ENCODE data around the gene RAB27A. TPM values are rescaled to one million over a fixed set of nuclear protein-coding genes. Genes with fewer than 3 reads are reported as not detected.

The RAB27A gene
- total RNA-seq, 1 experiment from 2014 or later: 4.7 TPM

GRCh38 chr15:55230953-55231352 is 58.7 kb downstream of the RAB27A start (continued):
- no peak for TF ChIP-seq E2F5 (CRISPR knock-in tag; IDR thresholded peaks at IDR 0.05)
- TF ChIP-seq HMGA2 (CRISPR knock-in tag; IDR thresholded peaks at IDR 0.05): no peak
- no peak for TF ChIP-seq FOXK1 (CRISPR knock-in tag; IDR thresholded peaks at IDR 0.05)

- ATAC-seq (no peak), DNase-seq (ENCODE audit: low spot score) (no peak)
- ChIA-PET POLR2A (no interaction called here), CTCF (interaction anchor here (0.7 to 1.5 kb wide), 2 partner anchors 12 to 13 kb away, joined by 3 to 6 read pairs; no protein-coding TSS in a partner anchor)
- Mint-ChIP-seq H3K4me1 (peaks cover 6% of the 10 kb centered on the region), H3K36me3 (no peaks in the 10 kb centered on the region), H3K9me3 (no peaks in the 10 kb centered on the region; the same call in 1 of the 2 replicates), H3K27ac (no peak overlapping the region), H3K27me3 (ENCODE audit: low read depth) (no peaks in the 10 kb centered on the region), H3K4me3 (no peak overlapping the region)
- TF ChIP-seq, protein P1, sequence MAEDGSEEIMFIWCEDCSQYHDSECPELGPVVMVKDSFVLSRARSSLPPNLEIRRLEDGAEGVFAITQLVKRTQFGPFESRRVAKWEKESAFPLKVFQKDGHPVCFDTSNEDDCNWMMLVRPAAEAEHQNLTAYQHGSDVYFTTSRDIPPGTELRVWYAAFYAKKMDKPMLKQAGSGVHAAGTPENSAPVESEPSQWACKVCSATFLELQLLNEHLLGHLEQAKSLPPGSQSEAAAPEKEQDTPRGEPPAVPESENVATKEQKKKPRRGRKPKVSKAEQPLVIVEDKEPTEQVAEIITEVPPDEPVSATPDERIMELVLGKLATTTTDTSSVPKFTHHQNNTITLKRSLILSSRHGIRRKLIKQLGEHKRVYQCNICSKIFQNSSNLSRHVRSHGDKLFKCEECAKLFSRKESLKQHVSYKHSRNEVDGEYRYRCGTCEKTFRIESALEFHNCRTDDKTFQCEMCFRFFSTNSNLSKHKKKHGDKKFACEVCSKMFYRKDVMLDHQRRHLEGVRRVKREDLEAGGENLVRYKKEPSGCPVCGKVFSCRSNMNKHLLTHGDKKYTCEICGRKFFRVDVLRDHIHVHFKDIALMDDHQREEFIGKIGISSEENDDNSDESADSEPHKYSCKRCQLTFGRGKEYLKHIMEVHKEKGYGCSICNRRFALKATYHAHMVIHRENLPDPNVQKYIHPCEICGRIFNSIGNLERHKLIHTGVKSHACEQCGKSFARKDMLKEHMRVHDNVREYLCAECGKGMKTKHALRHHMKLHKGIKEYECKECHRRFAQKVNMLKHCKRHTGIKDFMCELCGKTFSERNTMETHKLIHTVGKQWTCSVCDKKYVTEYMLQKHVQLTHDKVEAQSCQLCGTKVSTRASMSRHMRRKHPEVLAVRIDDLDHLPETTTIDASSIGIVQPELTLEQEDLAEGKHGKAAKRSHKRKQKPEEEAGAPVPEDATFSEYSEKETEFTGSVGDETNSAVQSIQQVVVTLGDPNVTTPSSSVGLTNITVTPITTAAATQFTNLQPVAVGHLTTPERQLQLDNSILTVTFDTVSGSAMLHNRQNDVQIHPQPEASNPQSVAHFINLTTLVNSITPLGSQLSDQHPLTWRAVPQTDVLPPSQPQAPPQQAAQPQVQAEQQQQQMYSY (CRISPR knock-in tag; IDR thresholded peaks at IDR 0.05): no peak
- TF ChIP-seq E2F4 (CRISPR knock-in tag; IDR thresholded peaks at IDR 0.05; ENCODE audit: borderline replicate concordance, low read depth): no peak
- TF ChIP-seq, protein P2, sequence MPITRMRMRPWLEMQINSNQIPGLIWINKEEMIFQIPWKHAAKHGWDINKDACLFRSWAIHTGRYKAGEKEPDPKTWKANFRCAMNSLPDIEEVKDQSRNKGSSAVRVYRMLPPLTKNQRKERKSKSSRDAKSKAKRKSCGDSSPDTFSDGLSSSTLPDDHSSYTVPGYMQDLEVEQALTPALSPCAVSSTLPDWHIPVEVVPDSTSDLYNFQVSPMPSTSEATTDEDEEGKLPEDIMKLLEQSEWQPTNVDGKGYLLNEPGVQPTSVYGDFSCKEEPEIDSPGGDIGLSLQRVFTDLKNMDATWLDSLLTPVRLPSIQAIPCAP (CRISPR knock-in tag; IDR thresholded peaks at IDR 0.05): no peak
- no peak for TF ChIP-seq NFATC4 (CRISPR knock-in tag; IDR thresholded peaks at IDR 0.05)
- no peak for TF ChIP-seq GRHL2 (CRISPR knock-in tag; IDR thresholded peaks at IDR 0.05; ENCODE audit: insufficient replicate concordance, severe bottlenecking)
- TF ChIP-seq CREM (CRISPR knock-in tag; IDR thresholded peaks at IDR 0.05): no peak
- no peak for TF ChIP-seq GTF2I (CRISPR knock-in tag; conservative IDR thresholded peaks at IDR 0.05)
- TF ChIP-seq, protein P3, sequence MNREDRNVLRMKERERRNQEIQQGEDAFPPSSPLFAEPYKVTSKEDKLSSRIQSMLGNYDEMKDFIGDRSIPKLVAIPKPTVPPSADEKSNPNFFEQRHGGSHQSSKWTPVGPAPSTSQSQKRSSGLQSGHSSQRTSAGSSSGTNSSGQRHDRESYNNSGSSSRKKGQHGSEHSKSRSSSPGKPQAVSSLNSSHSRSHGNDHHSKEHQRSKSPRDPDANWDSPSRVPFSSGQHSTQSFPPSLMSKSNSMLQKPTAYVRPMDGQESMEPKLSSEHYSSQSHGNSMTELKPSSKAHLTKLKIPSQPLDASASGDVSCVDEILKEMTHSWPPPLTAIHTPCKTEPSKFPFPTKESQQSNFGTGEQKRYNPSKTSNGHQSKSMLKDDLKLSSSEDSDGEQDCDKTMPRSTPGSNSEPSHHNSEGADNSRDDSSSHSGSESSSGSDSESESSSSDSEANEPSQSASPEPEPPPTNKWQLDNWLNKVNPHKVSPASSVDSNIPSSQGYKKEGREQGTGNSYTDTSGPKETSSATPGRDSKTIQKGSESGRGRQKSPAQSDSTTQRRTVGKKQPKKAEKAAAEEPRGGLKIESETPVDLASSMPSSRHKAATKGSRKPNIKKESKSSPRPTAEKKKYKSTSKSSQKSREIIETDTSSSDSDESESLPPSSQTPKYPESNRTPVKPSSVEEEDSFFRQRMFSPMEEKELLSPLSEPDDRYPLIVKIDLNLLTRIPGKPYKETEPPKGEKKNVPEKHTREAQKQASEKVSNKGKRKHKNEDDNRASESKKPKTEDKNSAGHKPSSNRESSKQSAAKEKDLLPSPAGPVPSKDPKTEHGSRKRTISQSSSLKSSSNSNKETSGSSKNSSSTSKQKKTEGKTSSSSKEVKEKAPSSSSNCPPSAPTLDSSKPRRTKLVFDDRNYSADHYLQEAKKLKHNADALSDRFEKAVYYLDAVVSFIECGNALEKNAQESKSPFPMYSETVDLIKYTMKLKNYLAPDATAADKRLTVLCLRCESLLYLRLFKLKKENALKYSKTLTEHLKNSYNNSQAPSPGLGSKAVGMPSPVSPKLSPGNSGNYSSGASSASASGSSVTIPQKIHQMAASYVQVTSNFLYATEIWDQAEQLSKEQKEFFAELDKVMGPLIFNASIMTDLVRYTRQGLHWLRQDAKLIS (CRISPR knock-in tag; IDR thresholded peaks at IDR 0.05; ENCODE audit: borderline replicate concordance): no peak
- TF ChIP-seq CTCF (IDR thresholded peaks at IDR 0.05): no peak
- TF ChIP-seq ZNF671 (CRISPR knock-in tag; IDR thresholded peaks at IDR 0.05): no peak
- TF ChIP-seq ATF1 (CRISPR knock-in tag; IDR thresholded peaks at IDR 0.05): no peak
- no peak for TF ChIP-seq ZMAT4 (CRISPR knock-in tag; IDR thresholded peaks at IDR 0.05)
- TF ChIP-seq NFYB (CRISPR knock-in tag; conservative IDR thresholded peaks at IDR 0.05; ENCODE audit: low read depth): no peak
- TF ChIP-seq EMX1 (CRISPR knock-in tag; IDR thresholded peaks at IDR 0.05): no peak
Observed at GRCh38 chr15:55230051-55230670, 59.5 kb downstream of the RAB27A start.
